Right lung (tissue), 5 donors: ENCODE results near the gene ZBTB14. TPM values are rescaled to one million over a fixed set of nuclear protein-coding genes. Genes with fewer than 3 reads are reported as not detected.

Experiments
- DNase-seq, 2 donors: peaks; one replicate each; pipeline ENCODE4 v3.0.0-alpha.2; 2013
- polyA plus RNA-seq, 5 donors: library from polyadenylated mRNA; unstranded; fragments of 120-200 nt; gene quantifications; one replicate each; pipeline versions ENCODE4 v1.2.1 to v1.2.3, GENCODE V29; 2013; ENCODE audit warnings: inconsistent platforms in 1 of 5, low replicate concordance in 1 of 5; ENCODE audit not compliant: insufficient read length in 5 of 5, insufficient read depth in 1 of 5

ZBTB14 gene
- polyA plus RNA-seq, 5 donors: 19.3 to 24.8 (median 22.9) TPM

GRCh38 chr18:5294457-5295230, 882 bp downstream of the ZBTB14 start:
- peak; percentile 69 for DNase-seq

DNA sequence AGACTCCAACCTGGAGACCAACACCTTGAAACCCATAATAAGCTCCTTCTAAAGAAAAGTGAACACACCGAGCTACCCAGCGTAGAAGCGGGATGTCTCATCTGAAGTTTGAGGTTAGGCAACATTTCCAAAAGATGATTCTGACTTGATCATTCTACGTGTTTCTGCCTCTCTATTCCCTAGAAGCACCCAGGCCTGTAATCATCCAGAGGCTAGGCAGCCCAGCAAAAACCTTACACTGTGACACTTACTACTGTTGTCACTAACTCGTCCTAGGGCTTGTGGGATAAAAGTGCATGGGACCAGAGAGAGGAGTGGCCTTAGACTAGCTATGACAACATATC, 1.4 kb downstream of the ZBTB14 start:
- DNase-seq: no peak

DNA sequence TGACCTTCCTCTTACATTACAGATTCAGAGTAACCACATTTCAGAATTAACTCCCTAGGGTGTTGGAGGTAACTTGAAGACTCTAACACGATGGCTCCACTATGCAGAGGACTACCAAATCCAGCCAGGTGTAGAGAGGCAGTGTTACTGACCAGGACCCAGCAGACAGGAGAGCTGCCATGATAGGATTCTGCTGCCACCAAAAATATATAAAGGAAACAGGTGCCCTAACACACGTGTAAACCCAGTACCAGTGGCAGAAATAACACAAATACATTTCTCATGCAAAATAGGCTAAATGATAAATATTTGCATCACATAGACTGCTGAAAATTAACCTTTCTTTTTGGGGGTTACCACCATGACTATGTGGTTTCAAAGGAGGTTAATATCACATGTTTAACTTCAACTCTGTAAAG, 7.0 kb downstream of the ZBTB14 start:
- no peak for DNase-seq

DNA sequence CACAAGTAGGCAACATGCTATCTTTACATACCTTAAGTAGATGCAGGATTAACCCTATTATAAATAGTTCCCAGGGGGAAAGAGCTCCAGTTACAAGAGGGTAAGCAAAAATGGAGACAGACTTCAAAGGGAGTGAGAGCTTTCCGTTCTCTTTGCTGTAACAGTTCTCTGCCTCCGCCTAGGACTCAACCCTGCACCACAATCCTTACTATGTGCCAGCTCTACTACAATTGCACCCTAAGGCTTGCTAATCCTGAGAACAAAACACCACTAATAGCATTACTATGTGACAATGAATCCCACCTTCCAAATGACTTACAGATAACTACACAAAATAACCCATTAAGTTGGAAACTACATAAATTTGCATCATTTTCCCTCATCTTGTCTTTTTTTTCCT, 7.7 kb downstream of the ZBTB14 start:
- no peak for DNase-seq

DNA sequence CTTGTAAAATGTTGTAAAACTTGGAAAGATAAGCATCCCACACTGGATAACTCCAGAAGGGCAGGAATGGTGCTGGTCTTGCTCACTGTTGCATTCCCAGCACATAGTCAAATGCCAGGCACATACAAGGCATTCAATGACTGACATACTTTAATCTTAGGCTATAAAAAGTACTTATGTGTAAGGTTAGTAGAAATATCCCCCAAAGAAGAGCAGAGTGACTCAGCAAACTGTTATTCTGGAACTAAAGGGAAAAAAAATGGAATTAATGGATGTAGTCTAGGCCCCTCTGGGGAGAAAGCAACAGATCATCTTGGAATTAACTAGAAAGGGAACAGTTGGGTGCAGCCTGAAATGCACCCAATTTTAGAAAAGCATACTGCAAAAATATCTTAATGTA, 9.0 kb downstream of the ZBTB14 start:
- DNase-seq: no peak

DNA sequence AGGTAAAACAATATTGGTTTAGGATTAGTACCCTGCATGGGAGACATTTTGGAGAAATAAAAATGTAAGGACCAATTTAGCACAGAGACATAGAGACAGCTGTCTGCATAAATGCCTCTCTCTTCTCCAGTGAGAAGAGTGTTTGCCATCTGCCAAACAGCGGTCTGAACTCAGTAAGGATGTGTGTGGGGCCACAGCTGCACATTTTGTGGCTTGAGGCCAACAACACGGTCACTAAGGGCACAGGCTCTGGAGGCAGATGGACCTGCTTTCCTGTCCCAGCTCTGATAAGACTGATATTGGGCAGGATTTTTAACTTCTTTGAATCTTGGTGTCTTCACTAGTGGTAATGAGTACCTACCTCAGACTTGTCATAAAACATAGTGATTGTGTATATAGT, 10.2 kb downstream of the ZBTB14 start:
- DNase-seq: no peak

DNA sequence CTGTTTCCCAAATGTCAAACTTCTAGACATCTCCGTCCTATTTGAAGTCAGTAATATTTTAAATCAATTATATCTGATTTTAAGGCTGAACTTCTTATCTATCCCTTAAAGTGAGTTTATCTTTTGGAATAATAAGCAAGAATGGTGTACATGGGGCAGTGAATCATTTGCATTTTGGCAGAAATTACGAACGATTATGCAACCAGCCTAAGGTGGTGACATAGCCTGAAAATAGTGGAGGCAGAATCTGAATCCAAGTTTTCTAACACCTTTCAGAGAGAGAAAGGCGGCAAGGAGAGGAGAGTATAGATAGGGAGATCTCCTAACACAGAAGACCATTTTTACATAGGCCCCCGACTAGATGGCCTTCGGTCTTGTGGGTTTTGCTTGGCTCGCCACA, 10.7 kb downstream of the ZBTB14 start:
- no peak for DNase-seq

GRCh38 chr18:5282770-5283169, 12.8 kb downstream of the ZBTB14 start:
- DNase-seq: no peak

GRCh38 chr18:5276947-5277346, 18.6 kb downstream of the ZBTB14 start:
- no peak for DNase-seq

DNA sequence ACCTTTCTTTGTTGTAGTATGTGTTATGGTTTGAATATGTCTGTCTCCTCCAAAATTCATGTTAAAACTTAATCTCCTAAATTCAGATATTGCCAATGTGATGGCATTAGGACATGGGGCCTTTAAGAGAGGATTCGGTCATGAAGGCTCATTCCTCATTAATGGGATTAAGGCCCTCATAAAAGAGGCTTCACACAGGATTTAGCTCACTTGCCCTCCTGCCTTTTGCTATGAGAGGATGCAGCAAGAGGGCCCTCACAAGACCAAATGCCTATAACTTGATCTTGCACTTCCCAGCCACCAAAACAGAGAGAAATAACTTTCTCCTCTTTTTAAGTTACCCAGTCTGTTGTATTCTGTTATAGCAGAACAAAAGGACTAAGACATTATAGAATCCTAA, 19.7 kb downstream of the ZBTB14 start:
- no peak for DNase-seq

DNA sequence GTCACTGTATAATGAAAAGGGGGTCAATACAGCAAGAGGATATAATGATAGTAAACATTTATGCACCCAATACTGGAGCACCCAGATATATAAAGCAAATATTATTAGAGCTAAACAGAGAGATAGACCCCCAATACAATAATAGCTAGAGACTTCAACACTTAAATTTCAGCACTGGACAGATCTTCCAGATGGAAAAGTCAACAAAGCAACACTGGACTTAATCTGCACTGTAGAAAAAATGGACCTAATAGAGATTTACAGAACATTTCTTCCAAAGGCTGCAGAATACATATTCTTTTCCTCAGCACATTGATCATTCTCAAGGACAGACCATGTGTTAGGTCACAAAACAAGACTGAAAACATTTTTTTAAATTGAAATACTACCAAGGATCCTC, 26.7 kb downstream of the ZBTB14 start:
- no peak for DNase-seq

DNA sequence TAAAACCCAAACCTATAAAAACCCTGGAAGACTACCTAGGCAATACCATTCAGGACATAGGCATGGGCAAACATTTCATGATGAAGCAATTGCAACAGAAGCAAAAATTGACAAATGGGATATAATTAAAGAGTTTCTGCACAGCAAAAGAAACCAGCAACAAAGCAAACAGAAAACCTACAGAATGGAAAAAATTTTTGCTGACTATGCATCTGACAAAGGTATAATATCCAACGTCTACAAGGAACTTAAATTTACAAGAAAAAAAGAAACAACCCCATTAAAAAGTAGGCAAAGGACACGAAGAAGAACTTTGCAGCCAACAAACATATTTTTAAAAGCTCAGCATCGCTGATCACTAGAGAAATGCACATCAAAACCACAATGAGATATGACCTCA, 28.8 kb downstream of the ZBTB14 start:
- no peak for DNase-seq

GRCh38 chr18:5253910-5254309, 41.6 kb downstream of the ZBTB14 start:
- DNase-seq: no peak

DNA sequence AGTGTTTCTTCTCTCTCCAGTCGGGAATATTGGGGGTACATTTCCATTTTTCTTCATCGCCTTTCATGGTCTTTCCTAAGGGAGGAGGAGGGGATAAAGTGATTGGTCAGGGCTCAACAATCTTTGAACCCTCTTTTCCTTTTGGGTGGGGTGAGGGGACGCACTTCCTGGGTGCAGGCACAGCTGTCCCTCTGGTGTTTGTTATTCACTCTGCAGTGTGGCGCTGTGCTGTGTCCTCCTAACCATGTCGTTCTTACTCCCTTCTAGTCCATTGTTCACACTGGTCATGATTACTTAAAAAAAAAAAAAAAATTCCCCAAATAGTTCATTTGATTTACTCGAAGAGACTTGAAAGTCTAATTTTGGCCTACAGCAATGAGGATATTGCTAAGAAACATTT, 44.4 kb downstream of the ZBTB14 start:
- no peak for DNase-seq

GRCh38 chr18:5250603-5251002, 44.9 kb downstream of the ZBTB14 start:
- DNase-seq: no peak

GRCh38 chr18:5244941-5245340, 50.6 kb downstream of the ZBTB14 start:
- no peak for DNase-seq

DNA sequence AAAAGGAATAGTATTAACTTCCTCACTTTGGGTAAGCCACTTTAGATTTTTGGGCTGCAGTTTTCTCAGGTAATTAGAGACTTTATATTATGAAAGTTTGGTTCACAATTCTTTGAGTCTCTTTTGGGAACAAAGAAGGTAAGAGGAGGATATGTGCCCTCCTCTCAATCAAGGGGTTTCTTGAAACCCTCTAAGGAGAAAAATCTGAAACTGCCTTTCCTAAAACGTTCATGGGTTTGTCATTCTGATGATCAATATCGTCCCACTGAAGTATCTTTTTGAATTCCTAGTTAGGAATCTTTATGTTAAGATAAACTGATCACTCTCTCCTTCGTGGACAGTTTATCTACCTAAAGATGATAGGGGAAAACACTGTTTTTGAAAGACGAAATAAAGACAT, 56.1 kb downstream of the ZBTB14 start:
- no peak for DNase-seq

Other genes starting within 250 kb of the ZBTB14 start
- gene AKAIN1, start 98.5 kb downstream of the ZBTB14 start, polyA plus RNA-seq: not detected
- 10 to 100 TPM; 30.1 to 42.2 (median 40.5) TPM for gene EPB41L3, start 248.3 kb upstream of the ZBTB14 start, polyA plus RNA-seq